ENCODE data around the gene GLI3.

Gene GLI3

DNA sequence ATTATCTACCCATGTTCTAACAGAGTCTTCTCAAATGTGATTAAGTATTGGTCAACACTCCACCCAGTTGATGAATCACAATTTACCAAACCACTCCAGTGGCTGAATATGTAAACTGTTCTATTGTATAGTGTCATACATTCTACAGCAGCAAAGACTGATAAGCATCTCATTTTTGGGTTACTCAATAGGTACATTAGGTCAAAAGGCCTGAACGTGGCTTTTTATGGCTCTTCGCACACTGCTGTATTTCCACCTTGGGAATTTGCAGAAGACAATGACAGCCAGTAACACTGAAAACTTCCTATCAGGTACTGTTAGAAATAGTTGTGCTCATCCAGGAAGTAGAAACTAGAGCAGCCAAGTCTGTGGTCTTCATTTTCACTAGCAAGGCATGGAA lies 166.9 kb downstream of the GLI3 start:
- Histone ChIP-seq H2AFZ (ENCODE audit: low read length) (no peak overlapping the region), H3K4me1 (ENCODE audit: insufficient read depth, low read length, poor library complexity, severe bottlenecking) (no peaks in the 10 kb centered on the region), H3K27me3 (ENCODE audit: insufficient read depth, low read length, poor library complexity, severe bottlenecking) (no peaks in the 10 kb centered on the region), H3K79me2 (ENCODE audit: insufficient read depth, low read length) (no peaks in the 10 kb centered on the region), H3K9me2 (replicated peaks; ENCODE audit: low read depth, low read length) (no peaks in the 10 kb centered on the region), H3K9me3 (ENCODE audit: insufficient read depth, low read depth, low read length) (no peaks in the 10 kb centered on the region), H4K20me1 (ENCODE audit: insufficient read depth, low read length, poor library complexity, severe bottlenecking) (no peaks in the 10 kb centered on the region), H3K4me3 (ENCODE audit: low read length, poor library complexity, severe bottlenecking) (no peak overlapping the region), H3K4me2 (ENCODE audit: low read depth, low read length, poor library complexity, severe bottlenecking) (no peak overlapping the region), H3K36me3 (ENCODE audit: insufficient read depth, low read length) (no peaks in the 10 kb centered on the region), H3K9ac (ENCODE audit: low read depth, low read length, poor library complexity, severe bottlenecking) (no peak overlapping the region), H3F3A (ENCODE audit: low read depth) (no peaks in the 10 kb centered on the region)
- TF ChIP-seq, protein P1, sequence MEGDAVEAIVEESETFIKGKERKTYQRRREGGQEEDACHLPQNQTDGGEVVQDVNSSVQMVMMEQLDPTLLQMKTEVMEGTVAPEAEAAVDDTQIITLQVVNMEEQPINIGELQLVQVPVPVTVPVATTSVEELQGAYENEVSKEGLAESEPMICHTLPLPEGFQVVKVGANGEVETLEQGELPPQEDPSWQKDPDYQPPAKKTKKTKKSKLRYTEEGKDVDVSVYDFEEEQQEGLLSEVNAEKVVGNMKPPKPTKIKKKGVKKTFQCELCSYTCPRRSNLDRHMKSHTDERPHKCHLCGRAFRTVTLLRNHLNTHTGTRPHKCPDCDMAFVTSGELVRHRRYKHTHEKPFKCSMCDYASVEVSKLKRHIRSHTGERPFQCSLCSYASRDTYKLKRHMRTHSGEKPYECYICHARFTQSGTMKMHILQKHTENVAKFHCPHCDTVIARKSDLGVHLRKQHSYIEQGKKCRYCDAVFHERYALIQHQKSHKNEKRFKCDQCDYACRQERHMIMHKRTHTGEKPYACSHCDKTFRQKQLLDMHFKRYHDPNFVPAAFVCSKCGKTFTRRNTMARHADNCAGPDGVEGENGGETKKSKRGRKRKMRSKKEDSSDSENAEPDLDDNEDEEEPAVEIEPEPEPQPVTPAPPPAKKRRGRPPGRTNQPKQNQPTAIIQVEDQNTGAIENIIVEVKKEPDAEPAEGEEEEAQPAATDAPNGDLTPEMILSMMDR (conservative IDR thresholded peaks at IDR 0.05; ENCODE audit: low read length), result no peak
- no peak for TF ChIP-seq EZH2phosphoT487 (IDR thresholded peaks at IDR 0.05; ENCODE audit: borderline replicate concordance)

DNA sequence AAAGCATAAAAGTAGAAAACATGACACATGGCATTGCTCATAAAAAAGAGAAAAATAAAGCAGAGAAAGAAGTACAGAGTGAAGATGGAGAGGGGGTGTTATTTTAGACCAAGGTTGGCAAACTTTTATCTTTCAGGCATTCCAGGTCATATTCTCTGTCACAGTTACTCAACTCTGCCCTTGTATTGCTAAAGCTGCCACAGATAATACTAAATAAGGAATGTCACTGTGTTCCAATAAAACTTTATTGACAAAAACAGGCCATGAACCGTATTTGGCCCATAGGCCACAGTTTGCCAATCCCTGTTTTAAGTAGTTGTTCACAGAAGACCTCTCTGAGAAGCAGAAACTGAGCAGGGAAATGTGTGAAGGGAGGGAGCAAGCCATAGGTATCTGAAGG lies 167.4 kb downstream of the GLI3 start:
- no peak overlapping the region for H3K9ac ChIP-seq (ENCODE audit: low read depth, low read length, poor library complexity, severe bottlenecking)
- no peak overlapping the region for H2AFZ ChIP-seq (ENCODE audit: low read length)
- no peaks in the 10 kb centered on the region for H4K20me1 ChIP-seq (ENCODE audit: insufficient read depth, low read length, poor library complexity, severe bottlenecking)
- no peaks in the 10 kb centered on the region for H3K79me2 ChIP-seq (ENCODE audit: insufficient read depth, low read length)
- H3K4me3 ChIP-seq (ENCODE audit: low read length, poor library complexity, severe bottlenecking), result no peak overlapping the region
- H3F3A ChIP-seq (ENCODE audit: low read depth), result no peaks in the 10 kb centered on the region
- H3K27me3 ChIP-seq (ENCODE audit: insufficient read depth, low read length, poor library complexity, severe bottlenecking), result no peaks in the 10 kb centered on the region
- H3K9me3 ChIP-seq (ENCODE audit: insufficient read depth, low read depth, low read length), result no peaks in the 10 kb centered on the region
- no peaks in the 10 kb centered on the region for H3K4me1 ChIP-seq (ENCODE audit: insufficient read depth, low read length, poor library complexity, severe bottlenecking)
- H3K9me2 ChIP-seq (replicated peaks; ENCODE audit: low read depth, low read length), result no peaks in the 10 kb centered on the region
- no peaks in the 10 kb centered on the region for H3K36me3 ChIP-seq (ENCODE audit: insufficient read depth, low read length)
- no peak for TF ChIP-seq EZH2phosphoT487 (IDR thresholded peaks at IDR 0.05; ENCODE audit: borderline replicate concordance)
- TF ChIP-seq, protein P1 (conservative IDR thresholded peaks at IDR 0.05; ENCODE audit: low read length), result no peak
- H3K4me2 ChIP-seq (ENCODE audit: low read depth, low read length, poor library complexity, severe bottlenecking), result no peak overlapping the region

DNA sequence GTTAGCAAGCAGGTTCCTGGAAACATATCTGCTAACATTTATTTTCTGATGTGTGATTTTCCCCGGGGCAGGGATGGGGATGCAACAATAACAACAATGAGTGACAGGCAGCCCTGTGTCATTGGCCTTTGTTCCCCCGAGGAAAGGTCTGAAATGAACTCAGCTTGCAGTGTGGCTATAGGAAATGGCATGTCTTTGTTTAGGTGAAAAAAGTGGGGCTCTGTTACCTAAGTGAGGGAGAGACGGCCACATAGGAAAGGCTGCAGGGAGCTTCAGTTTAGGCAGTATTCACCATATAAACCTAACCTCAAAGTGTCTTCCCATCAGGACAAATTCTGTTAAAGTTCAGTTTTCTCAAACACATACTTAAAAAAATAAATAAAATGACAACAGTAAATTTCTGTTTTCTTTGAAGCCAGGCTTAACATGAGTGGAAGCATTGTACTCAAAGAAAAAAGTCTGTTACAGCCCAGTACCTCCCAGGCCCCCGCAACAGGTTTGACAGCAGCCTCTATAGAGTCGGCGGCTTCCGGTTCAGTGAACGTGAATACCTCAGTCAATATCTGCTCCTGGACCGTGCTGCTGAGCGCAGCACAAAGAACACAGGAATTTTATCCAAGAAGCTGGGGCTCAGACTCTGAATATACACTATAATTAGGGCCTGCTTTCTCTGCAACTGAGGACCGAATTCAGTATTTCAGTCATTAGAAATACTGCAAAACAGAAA lies 168.3 kb downstream of the GLI3 start:
- H3K27me3 ChIP-seq (ENCODE audit: insufficient read depth, low read length, poor library complexity, severe bottlenecking), result no peaks in the 10 kb centered on the region
- no peak overlapping the region for H3K4me3 ChIP-seq (ENCODE audit: low read length, poor library complexity, severe bottlenecking)
- no peaks in the 10 kb centered on the region for H3K9me3 ChIP-seq (ENCODE audit: insufficient read depth, low read depth, low read length)
- H3K4me1 ChIP-seq (ENCODE audit: insufficient read depth, low read length, poor library complexity, severe bottlenecking), result no peaks in the 10 kb centered on the region
- H2AFZ ChIP-seq (ENCODE audit: low read length), result no peak overlapping the region
- no peak overlapping the region for H3K9ac ChIP-seq (ENCODE audit: low read depth, low read length, poor library complexity, severe bottlenecking)
- no peaks in the 10 kb centered on the region for H3K36me3 ChIP-seq (ENCODE audit: insufficient read depth, low read length)
- H3F3A ChIP-seq (ENCODE audit: low read depth), result no peaks in the 10 kb centered on the region
- H3K4me2 ChIP-seq (ENCODE audit: low read depth, low read length, poor library complexity, severe bottlenecking), result no peak overlapping the region
- H4K20me1 ChIP-seq (ENCODE audit: insufficient read depth, low read length, poor library complexity, severe bottlenecking), result no peaks in the 10 kb centered on the region
- no peaks in the 10 kb centered on the region for H3K79me2 ChIP-seq (ENCODE audit: insufficient read depth, low read length)
- no peak for TF ChIP-seq EZH2phosphoT487 (IDR thresholded peaks at IDR 0.05; ENCODE audit: borderline replicate concordance)
- TF ChIP-seq, protein P1 (conservative IDR thresholded peaks at IDR 0.05; ENCODE audit: low read length), result no peak
- no peaks in the 10 kb centered on the region for H3K9me2 ChIP-seq (replicated peaks; ENCODE audit: low read depth, low read length)

All from Loucy (cell line).